AG09319 (cell line): ENCODE measurements around the gene SLC10A1.

Experiments
- DNase-seq: peaks from one replicate; pipeline ENCODE4 v3.0.0-alpha.2; 2010; ENCODE audit warnings: low read depth; ENCODE audit errors: extremely low read depth
- CTCF ChIP-seq: IDR thresholded peaks from 2 replicates; pipeline ENCODE4 v1.5.1; 2011; ENCODE audit warnings: low read depth, mild to moderate bottlenecking, inconsistent platforms, low read length, moderate library complexity

Gene SLC10A1

GRCh38 chr14:69763761-69764510 is 33.1 kb downstream of the SLC10A1 start:
- no peak for TF ChIP-seq CTCF
- DNase-seq: no peak

- TF ChIP-seq CTCF: no peak
- no peak for DNase-seq
Observed at GRCh38 chr14:69760810-69761209, 36.2 kb downstream of the SLC10A1 start.

GRCh38 chr14:69756298-69756697 is 40.7 kb downstream of the SLC10A1 start:
- DNase-seq: no peak
- TF ChIP-seq CTCF: no peak

GRCh38 chr14:69755784-69756183 is 41.3 kb downstream of the SLC10A1 start:
- TF ChIP-seq CTCF: no peak
- no peak for DNase-seq

- DNase-seq: no peak
Observed at GRCh38 chr14:69755296-69755695, 41.7 kb downstream of the SLC10A1 start.

GRCh38 chr14:69754487-69754886 is 42.6 kb downstream of the SLC10A1 start:
- no peak for TF ChIP-seq CTCF
- no peak for DNase-seq

More at GRCh38 chr14:69755296-69755695, 41.7 kb downstream of the SLC10A1 start:
- TF ChIP-seq CTCF: no peak

GRCh38 chr14:69753860-69754259 is 43.2 kb downstream of the SLC10A1 start:
- no peak for DNase-seq
- TF ChIP-seq CTCF: no peak
